Prostate gland (tissue), 2 donors: Measurements from ENCODE around the gene RNF151. TPM values are rescaled to one million over a fixed set of nuclear protein-coding genes. Genes with fewer than 3 reads are reported as not detected.
A peak's percentile ranks its signal among the peaks of the same experiment; 100 is the strongest.
"Not testable (repeated sequence)": the region's sequence is repeated elsewhere in the genome, so short reads cannot be mapped to it uniquely, and the experiment has no call there.

Experiments
- DNase-seq: peaks from one replicate; pipeline ENCODE4 v3.0.0-alpha.2; 2019; ENCODE audit warnings: low spot score
- H3K27ac ChIP-seq, 2 donors: fragments of 200-600 bp; sonication (generic); 2 replicates each; pipeline ENCODE4 v1.5.1; 2017 to 2019
- H3K27me3 ChIP-seq: fragments of 200-600 bp; sonication (generic); replicated peaks from 2 replicates; pipeline ENCODE4 v1.5.1; 2019; ENCODE audit not compliant: insufficient read depth
- H3K36me3 ChIP-seq, 2 donors: fragments of 200-600 bp; sonication (generic); 1 replicate in 1 of 2; 2 replicates in 1 of 2; pipeline versions ENCODE4 v1.5.1 to v1.8.1; 2017 to 2019
- H3K4me1 ChIP-seq: fragments of 200-600 bp; sonication (generic); replicated peaks from 2 replicates; pipeline ENCODE4 v1.5.1; 2019
- H3K4me3 ChIP-seq, 2 donors: fragments of 200-600 bp; sonication (generic); 2 replicates each; pipeline ENCODE4 v1.5.1; 2017 to 2019
- H3K9me3 ChIP-seq: fragments of 200-600 bp; sonication (generic); 2 replicates; pipeline ENCODE4 v1.5.1; 2017
- POLR2A ChIP-seq: fragments of 450-650 bp; IDR thresholded peaks from one replicate; pipeline ENCODE4 v1.6.1; 2016; ENCODE audit warnings: antibody characterized with exemption, mild to moderate bottlenecking
- POLR2AphosphoS5 ChIP-seq: sonication (generic); formaldehyde crosslinking; IDR thresholded peaks from one replicate; pipeline ENCODE4 v1.6.1; 2017; ENCODE audit warnings: antibody characterized with exemption
- WGBS: methylation state at CpG from one replicate; pipeline ENCODE4 v1.1.5; 2018; 5-methylcytosine and 5-hydroxymethylcytosine counted together
- intact Hi-C: fragments of 100-400 bp; cut with DNase I; formaldehyde crosslinking; loops from one replicate; pipeline ENCODE4 v1.14.2; 2022
- total RNA-seq, 2 donors: library from RNA; depleted of rRNA; stranded (reverse); fragments of >200 nt; gene quantifications; one replicate each; pipeline ENCODE4 v1.1.0, GENCODE V29; 2016
- TF ChIP-seq, protein P1 (sequence below), 4 experiments: fragments of 200-600 bp in 2 of 4; fragments of 450-650 bp in 2 of 4; sonication (generic) in 2 of 4; IDR thresholded peaks; 1 replicate in 3 of 4; 2 replicates in 1 of 4; pipeline ENCODE4 v1.5.1; 2016 to 2019; ENCODE audit warnings: antibody characterized with exemption in 4 of 4, mild to moderate bottlenecking in 2 of 4, moderate library complexity in 2 of 4

Gene RNF151
- total RNA-seq, 2 donors from 2014 or later: 7.2 TPM; not detected in 1

DNA sequence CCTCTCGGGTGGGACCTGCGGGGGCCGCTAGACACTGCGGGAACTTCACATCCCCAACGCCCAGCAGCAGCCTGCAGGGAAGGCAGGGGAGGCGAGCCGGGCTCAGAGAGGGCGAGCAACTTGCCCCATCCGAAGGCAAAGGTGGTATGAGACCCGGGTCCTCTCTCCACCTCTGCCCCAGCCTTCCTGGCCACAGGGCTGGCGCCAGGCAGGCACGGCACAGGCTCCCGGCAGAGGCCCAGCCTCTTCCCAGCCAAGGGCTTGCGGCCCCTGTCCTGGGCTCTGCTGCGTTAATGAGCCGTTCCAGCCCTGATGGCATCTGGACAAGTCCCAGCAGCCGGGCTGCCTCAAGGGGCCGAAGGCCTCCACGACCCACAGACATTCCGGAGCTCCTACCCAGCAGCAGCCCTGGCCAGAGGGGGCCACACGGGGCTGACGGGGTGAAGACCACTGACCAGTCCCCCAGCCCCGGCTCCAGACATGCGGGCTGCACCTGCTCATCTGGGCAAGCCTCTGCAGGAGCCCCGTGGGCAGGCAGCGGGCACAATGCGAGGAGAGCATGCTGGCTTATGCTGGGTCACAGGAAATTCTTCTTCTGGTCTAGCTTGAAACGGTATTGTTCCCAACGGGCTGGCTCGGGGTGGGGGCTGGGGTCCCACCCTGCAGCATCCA lies 47.2 kb upstream of the RNF151 start:
- DNase-seq: no peak
- no peak overlapping the region for H3K27ac ChIP-seq
- no peaks in the 10 kb centered on the region for H3K9me3 ChIP-seq
- no peaks in the 10 kb centered on the region for H3K4me1 ChIP-seq
- 48% methylated on average over 17 of the region's 30 CpGs for WGBS
- H3K4me3 ChIP-seq: no peak overlapping the region
- H3K27me3 ChIP-seq: peaks cover 42% of the 10 kb centered on the region
- intact Hi-C loops: no loop called here
- H3K36me3 ChIP-seq: no peaks in the 10 kb centered on the region
- TF ChIP-seq, protein P1, sequence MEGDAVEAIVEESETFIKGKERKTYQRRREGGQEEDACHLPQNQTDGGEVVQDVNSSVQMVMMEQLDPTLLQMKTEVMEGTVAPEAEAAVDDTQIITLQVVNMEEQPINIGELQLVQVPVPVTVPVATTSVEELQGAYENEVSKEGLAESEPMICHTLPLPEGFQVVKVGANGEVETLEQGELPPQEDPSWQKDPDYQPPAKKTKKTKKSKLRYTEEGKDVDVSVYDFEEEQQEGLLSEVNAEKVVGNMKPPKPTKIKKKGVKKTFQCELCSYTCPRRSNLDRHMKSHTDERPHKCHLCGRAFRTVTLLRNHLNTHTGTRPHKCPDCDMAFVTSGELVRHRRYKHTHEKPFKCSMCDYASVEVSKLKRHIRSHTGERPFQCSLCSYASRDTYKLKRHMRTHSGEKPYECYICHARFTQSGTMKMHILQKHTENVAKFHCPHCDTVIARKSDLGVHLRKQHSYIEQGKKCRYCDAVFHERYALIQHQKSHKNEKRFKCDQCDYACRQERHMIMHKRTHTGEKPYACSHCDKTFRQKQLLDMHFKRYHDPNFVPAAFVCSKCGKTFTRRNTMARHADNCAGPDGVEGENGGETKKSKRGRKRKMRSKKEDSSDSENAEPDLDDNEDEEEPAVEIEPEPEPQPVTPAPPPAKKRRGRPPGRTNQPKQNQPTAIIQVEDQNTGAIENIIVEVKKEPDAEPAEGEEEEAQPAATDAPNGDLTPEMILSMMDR (IDR thresholded peaks at IDR 0.05): no peak
- no peak for TF ChIP-seq POLR2AphosphoS5
- TF ChIP-seq POLR2A: no peak

DNA sequence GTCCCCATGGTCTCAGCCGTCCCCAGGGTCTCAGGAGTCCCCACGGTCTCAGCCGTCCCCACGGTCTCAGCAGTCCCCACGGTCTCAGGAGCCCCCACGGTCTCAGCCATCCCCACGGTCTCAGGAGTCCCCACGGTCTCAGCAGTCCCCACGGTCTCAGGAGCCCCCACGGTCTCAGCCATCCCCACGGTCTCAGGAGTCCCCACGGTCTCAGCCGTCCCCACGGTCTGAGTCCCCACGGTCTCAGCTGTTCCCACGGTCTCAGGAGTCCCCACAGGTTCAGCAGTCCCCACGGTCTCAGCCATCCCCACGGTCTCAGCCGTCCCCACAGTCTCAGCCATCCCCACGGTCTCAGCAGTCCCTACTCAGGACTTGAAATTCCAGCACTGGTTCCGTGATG lies 46.5 kb upstream of the RNF151 start:
- H3K27me3 ChIP-seq: peaks cover 42% of the 10 kb centered on the region
- WGBS: 70% methylated on average over 21 of the region's 21 CpGs

DNA sequence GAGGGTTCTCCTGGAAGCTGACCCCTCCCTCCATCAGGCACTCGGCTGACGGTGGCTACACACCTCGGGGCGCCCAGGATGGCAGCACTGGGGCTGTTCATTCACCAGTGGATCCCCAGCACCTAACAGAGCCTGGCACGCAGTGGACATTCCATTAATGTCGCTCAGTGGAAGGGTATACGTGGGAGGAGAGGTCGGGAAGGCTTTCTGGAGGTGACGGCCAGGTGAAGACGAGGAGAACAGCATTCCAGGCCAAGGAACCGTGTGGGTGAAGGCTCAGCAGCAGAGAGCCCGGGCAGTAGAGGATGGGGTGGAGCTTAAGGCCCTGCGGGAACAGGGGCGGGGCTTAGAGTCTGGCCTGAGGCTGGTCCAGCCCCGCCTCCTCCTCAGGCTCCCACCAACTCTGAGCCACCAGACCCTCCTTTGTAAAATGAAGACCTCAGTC lies 45.9 kb upstream of the RNF151 start:
- no peak overlapping the region for H3K4me3 ChIP-seq
- no peak overlapping the region for H3K27ac ChIP-seq
- TF ChIP-seq POLR2A (no peak), POLR2AphosphoS5 (no peak)
- TF ChIP-seq, protein P1 (IDR thresholded peaks at IDR 0.05): no peak
- 11% methylated on average over 15 of the region's 15 CpGs for WGBS
- no peaks in the 10 kb centered on the region for H3K36me3 ChIP-seq
- intact Hi-C loops: no loop called here
- H3K9me3 ChIP-seq: no peaks in the 10 kb centered on the region
- H3K27me3 ChIP-seq: peaks cover 42% of the 10 kb centered on the region
- H3K4me1 ChIP-seq: no peaks in the 10 kb centered on the region
- DNase-seq: no peak

More for the DNA sequence above, 46.5 kb upstream of the RNF151 start:
- H3K4me1 ChIP-seq, H3K36me3 ChIP-seq, intact Hi-C loops, DNase-seq, H3K27ac ChIP-seq, H3K4me3 ChIP-seq, H3K9me3 ChIP-seq: not testable (repeated sequence)

DNA sequence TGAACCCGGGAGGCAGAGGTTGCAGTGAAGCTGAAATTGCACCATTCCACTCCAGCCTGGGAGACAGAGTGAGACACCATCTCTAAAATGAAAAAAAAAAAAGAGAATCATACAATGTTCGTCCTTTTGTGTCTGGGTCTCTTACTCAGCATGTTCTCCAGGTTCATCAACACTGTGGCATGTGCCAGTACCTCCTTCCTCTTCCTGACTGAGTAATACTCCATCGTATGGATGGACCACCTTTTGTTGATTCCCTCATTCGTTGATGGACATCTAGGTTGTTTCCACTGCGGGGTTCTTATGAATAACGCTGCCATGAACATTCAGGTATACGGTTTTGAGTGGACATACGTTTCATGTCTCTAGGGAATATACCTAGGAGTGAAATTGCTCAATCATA lies 44.3 kb upstream of the RNF151 start:
- H3K4me3 ChIP-seq: no peak overlapping the region
- H3K36me3 ChIP-seq: no peaks in the 10 kb centered on the region
- peaks cover 36% of the 10 kb centered on the region for H3K27me3 ChIP-seq
- intact Hi-C loops: no loop called here
- no peaks in the 10 kb centered on the region for H3K9me3 ChIP-seq
- TF ChIP-seq POLR2AphosphoS5 (no peak), POLR2A (no peak)
- TF ChIP-seq, protein P1 (IDR thresholded peaks at IDR 0.05): no peak
- H3K27ac ChIP-seq: no peak overlapping the region
- no peaks in the 10 kb centered on the region for H3K4me1 ChIP-seq
- WGBS: 81% methylated on average over 8 of the region's 8 CpGs
- no peak for DNase-seq

DNA sequence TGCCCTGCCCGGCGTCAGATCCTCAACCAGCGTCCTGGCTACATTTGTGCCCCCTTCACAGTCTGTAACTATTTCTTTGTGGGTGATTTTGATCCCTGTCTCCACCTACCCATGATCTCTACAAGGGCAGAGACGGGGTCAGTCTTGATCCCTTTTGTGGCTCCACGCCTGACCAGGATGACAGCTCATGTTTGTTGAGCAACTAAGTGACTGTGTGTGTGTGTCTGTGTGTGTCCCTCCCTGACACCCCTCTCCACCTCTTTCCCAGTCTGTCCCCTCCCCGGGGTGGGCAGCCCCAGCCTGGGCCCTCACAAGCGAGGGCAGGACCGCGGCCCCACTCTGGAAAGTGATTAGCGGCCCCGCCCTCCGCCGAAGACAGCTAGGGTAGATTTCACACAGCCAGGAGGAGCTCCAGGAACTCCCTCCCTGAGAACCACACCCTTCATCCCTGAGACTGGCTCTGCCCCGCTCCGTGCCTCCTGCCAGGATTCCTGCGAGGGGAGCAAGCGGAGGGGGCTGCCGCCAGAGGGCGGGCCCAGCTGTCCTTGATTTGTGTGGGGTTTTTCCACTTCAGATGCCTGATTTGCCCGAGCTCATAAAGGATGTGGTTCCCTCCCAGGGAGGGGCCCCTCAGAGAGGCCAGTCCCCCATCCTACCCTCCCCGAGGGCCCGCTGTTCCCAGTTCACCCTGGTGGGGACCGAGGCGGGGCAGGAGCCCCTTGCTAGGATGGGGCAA lies 43.2 kb upstream of the RNF151 start:
- Histone ChIP-seq H3K4me1 (no peaks in the 10 kb centered on the region), H3K36me3 (no peaks in the 10 kb centered on the region), H3K27ac (no peak overlapping the region), H3K4me3 (no peak overlapping the region), H3K9me3 (no peaks in the 10 kb centered on the region), H3K27me3 (peaks cover 27% of the 10 kb centered on the region)
- no peak for DNase-seq
- 21% methylated on average over 23 of the region's 24 CpGs for WGBS
- intact Hi-C loops: no loop called here
- TF ChIP-seq, protein P1 (IDR thresholded peaks at IDR 0.05): peak in 1 of 4 experiments; percentile 25
- no peak for TF ChIP-seq POLR2A
